Loucy (cell line): Measurements from ENCODE around the gene SSBP3.

Experiments used
- EZH2phosphoT487 ChIP-seq: fragments of 200-600 bp; IDR thresholded peaks from 2 replicates; pipeline ENCODE4 v1.6.1; 2018; ENCODE audit warnings: antibody characterized with exemption, mild to moderate bottlenecking, moderate library complexity, borderline replicate concordance
- TF ChIP-seq, protein P1 (sequence below): fragments of 200-600 bp; sonication (generic); conservative IDR thresholded peaks from 2 replicates; pipeline ENCODE4 v1.5.1; 2014; ENCODE audit warnings: mild to moderate bottlenecking, antibody characterized with exemption, low read length

GRCh38 chr1:54397980-54398379 lies 8.2 kb downstream of the SSBP3 start:
- TF ChIP-seq, protein P1, sequence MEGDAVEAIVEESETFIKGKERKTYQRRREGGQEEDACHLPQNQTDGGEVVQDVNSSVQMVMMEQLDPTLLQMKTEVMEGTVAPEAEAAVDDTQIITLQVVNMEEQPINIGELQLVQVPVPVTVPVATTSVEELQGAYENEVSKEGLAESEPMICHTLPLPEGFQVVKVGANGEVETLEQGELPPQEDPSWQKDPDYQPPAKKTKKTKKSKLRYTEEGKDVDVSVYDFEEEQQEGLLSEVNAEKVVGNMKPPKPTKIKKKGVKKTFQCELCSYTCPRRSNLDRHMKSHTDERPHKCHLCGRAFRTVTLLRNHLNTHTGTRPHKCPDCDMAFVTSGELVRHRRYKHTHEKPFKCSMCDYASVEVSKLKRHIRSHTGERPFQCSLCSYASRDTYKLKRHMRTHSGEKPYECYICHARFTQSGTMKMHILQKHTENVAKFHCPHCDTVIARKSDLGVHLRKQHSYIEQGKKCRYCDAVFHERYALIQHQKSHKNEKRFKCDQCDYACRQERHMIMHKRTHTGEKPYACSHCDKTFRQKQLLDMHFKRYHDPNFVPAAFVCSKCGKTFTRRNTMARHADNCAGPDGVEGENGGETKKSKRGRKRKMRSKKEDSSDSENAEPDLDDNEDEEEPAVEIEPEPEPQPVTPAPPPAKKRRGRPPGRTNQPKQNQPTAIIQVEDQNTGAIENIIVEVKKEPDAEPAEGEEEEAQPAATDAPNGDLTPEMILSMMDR = no peak
- TF ChIP-seq EZH2phosphoT487 = no peak
